ENCODE measurements around the gene PRR23E.

DNA sequence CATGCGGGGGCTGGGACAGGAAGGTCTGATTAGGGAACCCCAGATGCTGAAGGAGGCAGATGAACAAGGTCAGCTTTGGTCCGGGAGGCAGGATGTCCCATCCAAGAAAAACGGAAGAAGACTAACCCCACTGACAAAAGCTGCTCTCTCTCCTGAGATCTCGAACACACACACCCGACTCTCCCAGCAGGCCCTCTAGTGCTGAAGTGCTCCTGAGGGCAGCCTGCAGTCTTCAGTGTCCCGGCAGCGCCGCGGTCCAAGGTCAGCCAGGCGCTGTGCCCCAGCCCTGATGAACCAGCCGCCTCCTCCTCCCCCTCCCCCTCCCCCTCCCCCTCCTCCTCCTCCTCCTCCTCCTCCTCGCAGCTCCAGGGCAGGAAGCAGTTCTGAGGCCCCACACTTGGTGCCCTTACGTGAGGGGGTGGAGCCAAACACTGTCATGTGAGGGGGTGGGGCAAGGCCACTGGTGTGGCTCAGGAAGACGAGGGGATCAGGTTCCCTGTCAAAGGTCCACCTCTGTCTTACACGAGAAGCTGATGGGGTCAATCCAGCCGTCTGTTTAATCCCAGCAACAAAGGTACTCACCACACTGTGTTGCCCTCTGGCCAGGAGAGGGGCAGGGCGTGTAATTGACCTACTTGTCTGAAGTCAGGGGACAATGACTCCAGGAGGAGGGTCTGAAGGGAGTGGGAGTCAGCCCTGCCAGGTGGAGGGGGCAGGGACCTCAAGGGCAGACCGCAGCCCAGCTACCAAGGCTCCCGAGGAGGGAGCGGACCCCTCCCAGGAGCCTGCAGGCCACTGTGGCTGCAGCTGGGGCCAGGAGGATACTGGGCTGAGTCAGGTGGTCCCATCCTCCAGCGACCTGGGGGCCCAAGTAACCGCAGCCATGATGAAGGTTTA is 34.3 kb downstream of the PRR23E start:
- TF ChIP-seq, protein P1, sequence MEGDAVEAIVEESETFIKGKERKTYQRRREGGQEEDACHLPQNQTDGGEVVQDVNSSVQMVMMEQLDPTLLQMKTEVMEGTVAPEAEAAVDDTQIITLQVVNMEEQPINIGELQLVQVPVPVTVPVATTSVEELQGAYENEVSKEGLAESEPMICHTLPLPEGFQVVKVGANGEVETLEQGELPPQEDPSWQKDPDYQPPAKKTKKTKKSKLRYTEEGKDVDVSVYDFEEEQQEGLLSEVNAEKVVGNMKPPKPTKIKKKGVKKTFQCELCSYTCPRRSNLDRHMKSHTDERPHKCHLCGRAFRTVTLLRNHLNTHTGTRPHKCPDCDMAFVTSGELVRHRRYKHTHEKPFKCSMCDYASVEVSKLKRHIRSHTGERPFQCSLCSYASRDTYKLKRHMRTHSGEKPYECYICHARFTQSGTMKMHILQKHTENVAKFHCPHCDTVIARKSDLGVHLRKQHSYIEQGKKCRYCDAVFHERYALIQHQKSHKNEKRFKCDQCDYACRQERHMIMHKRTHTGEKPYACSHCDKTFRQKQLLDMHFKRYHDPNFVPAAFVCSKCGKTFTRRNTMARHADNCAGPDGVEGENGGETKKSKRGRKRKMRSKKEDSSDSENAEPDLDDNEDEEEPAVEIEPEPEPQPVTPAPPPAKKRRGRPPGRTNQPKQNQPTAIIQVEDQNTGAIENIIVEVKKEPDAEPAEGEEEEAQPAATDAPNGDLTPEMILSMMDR (IDR thresholded peaks at IDR 0.05) = no peak
- no peak for TF ChIP-seq POLR2A (IDR thresholded peaks at IDR 0.05)
